Osteoblast (primary cell): ENCODE results near the gene SRSF2. TPM values are rescaled to one million over a fixed set of nuclear protein-coding genes. Genes with fewer than 3 reads are reported as not detected.
A peak's percentile ranks its signal among the peaks of the same experiment; 100 is the strongest.

Experiments
- DNase-seq: peaks from one replicate; pipeline ENCODE4 v3.0.0; 2011; ENCODE audit warnings: low spot score, mixed read lengths; ENCODE audit not compliant: insufficient read length; ENCODE audit errors: missing footprints
- H2AFZ ChIP-seq: 2 replicates; pipeline ENCODE4 v1.6.0; 2011; ENCODE audit warnings: mild to moderate bottlenecking, low read length
- H3K27ac ChIP-seq: 2 replicates; pipeline ENCODE4 v1.5.1; 2011; ENCODE audit warnings: mild to moderate bottlenecking, low read depth, low read length, moderate library complexity
- H3K27me3 ChIP-seq: 2 replicates; pipeline ENCODE4 v1.6.0; 2012; ENCODE audit warnings: mild to moderate bottlenecking, control low read depth, inconsistent platforms, low read length, moderate library complexity; ENCODE audit not compliant: insufficient read depth
- H3K36me3 ChIP-seq: 2 replicates; pipeline ENCODE4 v1.5.1; 2011; ENCODE audit warnings: mild to moderate bottlenecking, low read length, control low read depth, moderate library complexity; ENCODE audit not compliant: insufficient read depth
- H3K4me1 ChIP-seq: 2 replicates; pipeline ENCODE4 v1.5.1; 2011; ENCODE audit warnings: mild to moderate bottlenecking, low read length, control low read depth, moderate library complexity; ENCODE audit not compliant: insufficient read depth
- H3K4me2 ChIP-seq: 2 replicates; pipeline ENCODE4 v1.6.0; 2011; ENCODE audit warnings: mild to moderate bottlenecking, low read length; ENCODE audit not compliant: insufficient read depth
- H3K4me3 ChIP-seq: fragments of 200-600 bp; sonication (generic); 3 replicates; pipeline ENCODE4 v1.5.1; 2012; ENCODE audit warnings: mild to moderate bottlenecking, low read length, inconsistent platforms; ENCODE audit not compliant: insufficient read depth
- H3K79me2 ChIP-seq: 2 replicates; pipeline ENCODE4 v1.6.0; 2012; ENCODE audit warnings: mild to moderate bottlenecking, low read length, control low read depth, inconsistent platforms; ENCODE audit not compliant: insufficient read depth
- H3K9me3 ChIP-seq: 2 replicates; pipeline ENCODE4 v1.5.1; 2011; ENCODE audit warnings: low read depth, low read length, control low read depth
- H4K20me1 ChIP-seq: 2 replicates; pipeline ENCODE4 v1.6.0; 2012; ENCODE audit warnings: mild to moderate bottlenecking, low read length, control low read depth; ENCODE audit not compliant: insufficient read depth
- CTCF ChIP-seq: IDR thresholded peaks from 2 replicates; pipeline ENCODE4 v1.5.1; 2011; ENCODE audit warnings: mild to moderate bottlenecking, low read depth, low read length, moderate library complexity; ENCODE audit errors: extremely low read depth
- total RNA-seq: library from RNA; depleted of rRNA; stranded (reverse); fragments of >200 nt; gene quantifications from 2 replicates; pipeline ENCODE4 v1.2.3, GENCODE V29; 2012

The SRSF2 gene
- total RNA-seq, 1 donor, result 102 TPM

DNA sequence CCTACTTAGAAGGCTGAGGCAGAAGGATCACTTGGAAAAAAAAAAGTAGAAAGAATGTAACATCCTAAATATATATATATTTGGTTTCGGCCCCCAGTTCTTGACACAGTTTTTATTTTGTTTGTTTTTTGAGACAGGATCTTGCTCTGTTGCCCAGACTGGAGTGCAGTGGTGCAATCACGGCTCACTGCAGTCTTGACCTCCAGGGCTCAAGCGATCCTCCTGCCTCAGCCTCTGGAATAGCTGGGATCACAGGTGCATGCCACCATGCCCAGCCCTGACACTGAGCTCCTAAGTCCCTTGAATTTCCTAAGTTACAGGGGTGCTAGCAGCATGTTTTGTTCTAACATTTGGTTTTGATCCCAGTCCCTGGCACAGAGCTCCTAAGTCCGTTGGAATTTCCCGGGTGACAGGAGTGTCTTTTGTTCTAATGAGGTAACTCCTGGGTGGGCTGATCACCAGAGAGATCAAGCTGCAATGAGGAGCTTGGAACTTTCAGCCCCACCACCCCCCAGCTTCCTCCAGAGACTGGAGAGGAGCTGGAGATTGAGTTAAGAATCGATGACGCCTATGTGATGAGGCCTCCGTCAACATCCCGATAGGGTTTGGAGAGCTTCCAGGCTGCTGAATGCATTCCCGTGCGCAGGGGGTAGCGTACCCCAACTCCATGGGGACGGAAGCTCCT lies 46.4 kb downstream of the SRSF2 start:
- no peak overlapping the region for H2AFZ ChIP-seq
- no peak for DNase-seq
- no peaks in the 10 kb centered on the region for H3K9me3 ChIP-seq
- peaks cover 42% of the 10 kb centered on the region for H3K36me3 ChIP-seq
- peaks cover 36% of the 10 kb centered on the region for H3K4me1 ChIP-seq
- H4K20me1 ChIP-seq, result peaks cover 68% of the 10 kb centered on the region
- no peak for TF ChIP-seq CTCF
- no peak overlapping the region for H3K4me2 ChIP-seq
- no peak overlapping the region for H3K27ac ChIP-seq
- peaks cover 95% of the 10 kb centered on the region for H3K79me2 ChIP-seq
- no peaks in the 10 kb centered on the region for H3K27me3 ChIP-seq
- no peak overlapping the region for H3K4me3 ChIP-seq

DNA sequence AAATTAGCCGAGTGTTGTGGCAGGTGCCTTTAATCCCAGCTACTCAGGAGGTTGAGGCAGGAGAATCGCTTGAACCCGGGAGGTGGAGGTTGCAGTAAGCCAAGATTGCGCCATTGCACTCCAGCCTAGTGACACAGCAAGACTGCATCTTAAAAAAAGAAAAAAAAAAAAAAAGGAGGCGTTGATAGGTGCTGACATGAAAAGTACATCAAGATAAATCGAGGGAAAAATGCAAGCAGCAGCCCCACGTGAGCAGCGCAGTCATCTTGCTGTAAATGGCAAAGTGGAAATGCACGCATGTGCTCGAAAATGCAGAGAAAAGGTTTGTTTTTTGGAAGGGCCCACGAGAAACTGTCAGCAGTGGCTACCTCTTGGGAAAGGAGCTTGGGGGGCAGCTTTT lies 47.3 kb downstream of the SRSF2 start:
- H3K4me3 ChIP-seq, result no peak overlapping the region
- no peak for DNase-seq
- H3K27ac ChIP-seq, result peak overlapping the region; percentile 92
- peaks cover 32% of the 10 kb centered on the region for H3K4me1 ChIP-seq
- peaks cover 92% of the 10 kb centered on the region for H3K79me2 ChIP-seq
- peaks cover 68% of the 10 kb centered on the region for H4K20me1 ChIP-seq
- H3K9me3 ChIP-seq, result no peaks in the 10 kb centered on the region
- H3K36me3 ChIP-seq, result peaks cover 44% of the 10 kb centered on the region
- no peak overlapping the region for H3K4me2 ChIP-seq
- H2AFZ ChIP-seq, result no peak overlapping the region
- no peak for TF ChIP-seq CTCF
- no peaks in the 10 kb centered on the region for H3K27me3 ChIP-seq

GRCh38 chr17:76688165-76688622 lies 48.9 kb downstream of the SRSF2 start:
- Histone ChIP-seq H3K27me3 (no peaks in the 10 kb centered on the region), H2AFZ (no peak overlapping the region), H3K36me3 (peaks cover 57% of the 10 kb centered on the region), H3K9me3 (no peaks in the 10 kb centered on the region), H3K27ac (peak overlapping the region; percentile 92), H3K4me1 (peaks cover 20% of the 10 kb centered on the region), H3K4me3 (peak overlapping the region; percentile 20), H3K4me2 (peak overlapping the region; percentile 60), H3K79me2 (peaks cover 76% of the 10 kb centered on the region), H4K20me1 (peaks cover 66% of the 10 kb centered on the region)
- DNase-seq, result peak; percentile 89
- no peak for TF ChIP-seq CTCF

DNA sequence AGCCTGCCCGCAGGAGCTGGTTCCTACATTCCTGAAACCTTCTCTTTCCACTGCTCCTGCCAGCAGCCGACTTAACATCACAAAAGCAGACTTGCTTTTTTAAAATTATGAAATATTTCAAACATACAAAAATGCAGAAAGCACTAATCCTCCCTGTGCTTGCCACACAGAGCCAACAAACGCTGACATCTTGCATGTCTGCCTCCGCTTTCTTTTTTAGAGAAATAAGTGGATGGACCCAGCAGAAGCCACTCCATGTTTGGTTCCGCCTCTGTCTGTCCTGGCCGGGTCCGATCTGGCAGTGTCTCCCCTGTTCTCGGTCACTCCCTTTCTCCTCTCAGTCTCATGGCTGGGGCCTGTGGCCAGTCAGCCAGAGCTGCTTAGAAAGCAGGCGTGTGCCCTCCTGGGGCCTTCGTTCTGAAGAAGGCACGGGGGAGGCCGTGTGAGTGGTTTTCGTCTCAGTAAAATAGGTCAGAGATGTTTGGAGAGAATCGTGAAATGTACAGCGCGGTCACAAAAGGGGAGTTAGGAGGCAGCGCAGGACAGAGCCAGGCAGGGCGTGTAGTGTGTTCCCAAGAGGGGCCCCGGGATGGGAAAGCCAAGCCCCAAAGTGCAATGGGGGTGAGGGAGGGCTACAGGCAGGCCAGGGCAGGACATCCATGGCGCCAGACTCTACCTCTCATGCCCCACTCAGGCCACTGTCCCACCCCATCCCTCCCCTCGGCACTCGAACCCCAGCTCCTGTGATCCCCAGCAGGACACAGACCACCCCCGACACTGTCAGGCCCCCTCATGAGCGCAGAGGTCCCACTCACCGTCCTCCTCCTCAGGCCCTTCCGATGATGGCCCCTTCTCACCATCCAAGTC lies 49.6 kb downstream of the SRSF2 start:
- no peak for TF ChIP-seq CTCF
- DNase-seq, result no peak
- Histone ChIP-seq H4K20me1 (peaks cover 69% of the 10 kb centered on the region), H3K27ac (peak overlapping the region; percentile 92), H3K27me3 (no peaks in the 10 kb centered on the region), H3K4me1 (peaks cover 26% of the 10 kb centered on the region), H3K36me3 (peaks cover 64% of the 10 kb centered on the region), H3K4me3 (no peak overlapping the region), H2AFZ (no peak overlapping the region), H3K4me2 (no peak overlapping the region), H3K9me3 (no peaks in the 10 kb centered on the region), H3K79me2 (peaks cover 72% of the 10 kb centered on the region)
